ENCODE measurements around the gene RALGPS2.
"Not testable (repeated sequence)": the region's sequence is repeated elsewhere in the genome, so short reads cannot be mapped to it uniquely, and the experiment has no call there.

RALGPS2 gene

DNA sequence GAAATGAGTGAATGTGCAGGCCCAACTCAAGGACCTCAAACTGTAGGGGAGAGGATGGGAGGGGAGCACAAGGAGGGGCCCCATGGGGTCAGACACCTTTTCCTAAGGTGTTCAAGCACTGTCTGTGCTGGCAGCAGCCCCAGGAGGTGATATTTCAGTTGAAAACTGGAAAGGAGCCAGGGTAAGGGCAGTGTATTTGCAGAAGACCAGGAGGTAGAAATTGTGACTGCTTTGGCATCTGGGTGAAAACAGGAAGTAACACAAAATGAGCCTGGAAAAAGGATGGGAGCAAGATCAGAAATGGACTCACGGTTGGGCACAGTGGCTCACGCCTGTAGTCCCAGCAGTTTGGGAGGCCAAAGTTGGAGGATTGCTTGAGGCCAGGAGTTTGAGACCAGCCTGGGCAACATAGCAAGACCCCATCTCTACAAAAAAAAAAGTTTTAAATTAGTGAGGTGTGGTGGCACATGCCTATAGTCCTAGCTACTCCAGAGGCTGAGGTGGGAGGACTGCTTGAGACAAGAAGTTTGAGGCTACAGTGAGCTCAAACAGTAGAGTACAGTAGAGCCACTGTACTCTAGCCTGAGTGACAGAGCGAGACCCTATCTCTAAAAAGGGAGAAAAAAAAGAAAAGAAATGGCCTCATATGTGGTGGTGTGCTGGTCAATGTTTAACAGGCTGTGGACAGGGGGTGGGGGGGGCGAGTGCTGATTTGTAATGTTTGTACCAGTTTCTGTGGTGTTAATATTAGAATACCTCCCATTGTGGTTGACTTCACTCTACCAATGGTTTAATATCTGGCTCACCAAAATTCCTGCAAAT, 222.0 kb downstream of the RALGPS2 start:
- DNase-seq, result no peak

DNA sequence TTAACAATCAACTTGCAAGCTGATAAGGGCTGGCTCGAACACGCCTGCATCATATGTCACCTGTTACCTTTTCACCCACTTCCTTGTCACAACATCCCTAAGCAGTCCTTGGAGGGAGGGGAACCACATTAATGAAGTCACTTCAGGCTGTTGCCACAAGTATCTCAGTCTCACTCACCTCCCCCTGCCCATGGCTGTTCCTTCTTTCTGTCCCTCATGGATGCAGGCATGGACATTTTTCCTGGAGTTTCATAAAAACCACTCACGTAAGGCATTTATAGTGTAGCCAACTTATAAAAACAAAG, 222.6 kb downstream of the RALGPS2 start:
- DNase-seq, result no peak

DNA sequence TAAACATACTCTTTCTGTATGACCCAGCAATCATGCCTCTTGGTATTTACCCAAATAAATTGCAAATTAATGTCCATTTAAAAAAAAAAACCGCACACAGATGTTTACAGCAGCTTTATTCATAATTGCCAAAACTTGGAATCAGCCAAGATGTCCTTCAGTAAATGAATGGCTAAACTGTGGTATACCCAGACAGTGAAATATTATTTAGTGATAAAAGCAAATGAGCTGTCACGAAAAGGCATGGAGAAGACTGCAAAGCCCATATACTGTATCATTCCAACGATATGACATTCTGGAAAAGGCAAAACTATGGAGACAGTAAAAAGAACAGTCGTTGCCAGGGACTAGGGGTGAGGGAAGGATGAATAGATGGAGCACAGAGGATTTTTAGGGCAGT, 223.6 kb downstream of the RALGPS2 start:
- DNase-seq, result no peak

GRCh38 chr1:178949866-178950265, 224.8 kb downstream of the RALGPS2 start:
- not testable (repeated sequence) for DNase-seq

DNA sequence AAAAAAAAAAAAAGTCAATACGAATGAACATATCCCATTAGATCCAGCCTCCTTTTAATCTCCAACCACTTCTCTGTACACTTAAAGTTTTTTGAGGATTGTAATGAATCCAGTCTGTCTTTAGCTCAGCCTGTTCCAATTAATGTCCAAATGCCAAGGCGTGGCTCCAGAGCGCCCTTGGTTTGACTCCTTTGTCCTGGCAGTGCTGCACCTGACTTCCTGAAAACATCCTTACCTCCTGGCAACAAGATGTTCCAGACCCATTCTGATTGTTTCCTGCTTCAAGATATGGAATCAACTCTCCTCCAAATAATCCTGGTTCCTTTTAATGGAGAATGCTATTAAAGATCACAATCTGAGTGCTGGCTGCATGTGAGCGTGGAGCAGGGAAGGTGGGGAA, 226.6 kb downstream of the RALGPS2 start:
- no peak for DNase-seq

DNA sequence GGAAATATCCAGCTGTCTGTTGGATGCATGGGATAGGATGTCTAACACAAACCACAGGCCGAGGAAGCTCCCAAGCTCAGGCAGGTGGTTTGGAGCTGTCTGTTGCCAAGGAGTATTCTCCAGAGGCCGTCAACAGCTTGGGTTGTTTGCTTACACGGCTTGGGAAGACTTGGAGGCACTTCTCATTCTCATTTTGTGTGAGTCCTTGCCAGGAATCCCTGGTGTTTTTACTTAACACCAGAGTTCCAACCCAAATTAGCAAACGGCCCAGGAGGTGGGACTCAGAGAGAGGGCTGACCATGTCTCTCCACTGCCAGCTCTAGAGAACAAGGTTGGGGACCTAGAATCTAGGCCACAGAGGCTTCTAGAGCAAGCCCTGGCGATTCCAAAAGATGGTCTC, 228.0 kb downstream of the RALGPS2 start:
- no peak for DNase-seq

- DNase-seq, result no peak
These were observed 228.7 kb downstream of the RALGPS2 start for GRCh38 chr1:178953538-178954324.

GRCh38 chr1:178954325-178954690, 229.3 kb downstream of the RALGPS2 start:
- DNase-seq, result no peak

- no peak for DNase-seq
These were observed 229.9 kb downstream of the RALGPS2 start for GRCh38 chr1:178954937-178955336.

- DNase-seq, result no peak
These were observed 230.4 kb downstream of the RALGPS2 start for GRCh38 chr1:178955391-178955954.

DNA sequence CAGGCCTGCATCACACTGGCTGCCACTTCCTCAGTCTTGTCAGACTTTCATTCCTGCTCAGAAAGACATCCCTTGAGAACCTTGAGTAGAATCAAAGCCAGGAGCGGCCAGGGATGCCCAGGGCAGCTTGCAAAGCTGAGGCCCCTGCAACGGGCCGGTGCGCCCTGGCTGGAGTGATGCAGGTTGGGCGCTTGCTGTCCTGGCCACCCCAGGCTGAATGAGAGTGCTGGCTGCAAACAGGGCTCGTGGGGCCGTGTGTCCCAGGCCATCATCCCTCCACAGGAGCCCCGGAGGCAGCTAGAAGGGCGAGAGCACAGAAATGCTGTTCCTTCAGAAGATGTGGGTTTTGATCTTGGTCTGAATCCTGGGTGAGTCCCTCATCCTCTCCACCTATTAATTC, 233.4 kb downstream of the RALGPS2 start:
- no peak for DNase-seq

- no peak for DNase-seq
These were observed 234.8 kb downstream of the RALGPS2 start for GRCh38 chr1:178959543-178960460.

DNA sequence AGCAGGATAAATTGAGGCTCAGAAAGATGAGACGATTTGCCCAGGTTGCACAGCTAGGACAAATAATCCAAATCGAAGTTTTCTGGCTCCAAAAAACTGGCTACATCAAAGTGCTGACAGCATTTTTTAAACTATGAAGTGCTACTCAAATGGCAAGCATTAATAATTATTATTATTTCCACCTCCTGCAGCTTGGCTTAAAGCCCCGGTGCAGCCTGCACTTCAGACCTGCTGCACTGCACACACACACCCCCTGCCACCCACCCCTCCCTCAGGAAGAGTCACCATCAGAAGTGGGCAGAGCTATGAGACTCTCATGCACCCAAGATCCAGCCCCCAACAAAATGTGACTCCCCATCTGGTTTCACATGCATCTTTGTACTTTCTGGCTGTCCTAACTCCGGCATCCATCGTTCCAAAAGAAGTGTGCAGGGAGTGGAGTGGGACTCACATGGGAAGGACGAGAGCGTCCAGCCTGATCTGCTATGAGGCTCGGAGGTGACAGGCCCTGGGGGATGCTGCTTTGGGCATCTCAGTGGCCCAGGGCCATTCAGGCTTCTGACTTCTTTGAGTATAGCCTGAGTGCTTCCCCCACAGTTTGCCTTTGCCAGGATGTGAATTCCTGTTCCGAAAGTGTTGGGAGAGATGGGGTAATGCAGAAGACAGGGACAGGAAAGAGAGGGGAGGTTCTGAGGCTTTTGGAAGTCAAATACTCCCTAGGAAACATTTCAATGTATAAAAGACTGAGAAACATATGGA, 235.6 kb downstream of the RALGPS2 start:
- DNase-seq, result no peak

GRCh38 chr1:178961331-178961730, 236.3 kb downstream of the RALGPS2 start:
- no peak for DNase-seq

GRCh38 chr1:178961868-178962267, 236.8 kb downstream of the RALGPS2 start:
- no peak for DNase-seq

- no peak for DNase-seq
These were observed 238.0 kb downstream of the RALGPS2 start for GRCh38 chr1:178962853-178963711.

- no peak for DNase-seq
These were observed 239.7 kb downstream of the RALGPS2 start for GRCh38 chr1:178964469-178965330.

GRCh38 chr1:178966312-178966711, 241.3 kb downstream of the RALGPS2 start:
- DNase-seq, result no peak

DNA sequence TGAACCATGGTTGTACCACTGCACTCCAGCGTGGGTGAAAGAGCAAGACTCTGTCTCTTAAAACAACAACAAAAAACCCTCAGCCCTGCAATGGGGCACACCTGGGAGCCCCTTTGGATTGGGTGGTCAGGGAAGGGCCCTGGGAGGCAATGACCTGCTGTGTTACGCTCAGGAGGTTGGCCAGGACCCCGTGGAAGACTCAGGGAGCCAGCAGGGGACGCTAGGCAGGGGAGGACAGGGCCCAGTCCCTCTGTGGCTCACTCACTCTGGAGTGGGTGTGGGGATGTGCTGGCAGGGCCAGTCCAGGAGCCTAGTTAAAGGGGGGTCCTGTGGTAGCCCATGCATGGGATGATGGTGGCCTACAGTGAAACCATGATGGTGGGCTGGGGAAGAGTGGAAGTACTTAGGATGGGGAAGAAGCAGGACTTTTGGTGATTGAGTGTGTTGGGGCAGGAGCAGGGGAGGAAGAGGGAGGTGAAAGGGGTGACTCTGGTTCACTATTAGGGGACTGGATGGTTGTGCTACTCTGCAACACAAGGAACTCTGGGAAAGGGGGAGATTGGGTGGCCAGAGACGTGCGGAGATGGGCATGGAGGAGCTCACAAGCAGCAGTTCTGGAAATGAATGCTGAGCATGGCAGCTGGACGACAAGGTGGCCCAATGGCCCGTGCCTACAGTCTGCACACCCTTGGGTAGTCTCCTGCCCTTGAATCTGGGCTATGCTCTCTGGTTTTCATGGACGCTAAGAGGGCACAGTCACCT, 244.4 kb downstream of the RALGPS2 start:
- no peak for DNase-seq

All from NCI-H1930 (cell line).